Epithelial cell of esophagus (primary cell): ENCODE measurements around the gene ACBD3.
A peak's percentile ranks its signal among the peaks of the same experiment; 100 is the strongest.

Experiments
- DNase-seq: peaks from one replicate; pipeline ENCODE4 v3.0.0; 2010; ENCODE audit warnings: low read depth
- H3K4me3 ChIP-seq: 2 replicates; pipeline ENCODE4 v1.5.1; 2011; ENCODE audit warnings: mild to moderate bottlenecking, low read length, control low read depth
- CTCF ChIP-seq: IDR thresholded peaks from 2 replicates; pipeline ENCODE4 v1.5.1; 2011; ENCODE audit warnings: low read depth, mild to moderate bottlenecking, low read length, control low read depth, inconsistent platforms; ENCODE audit not compliant: insufficient read depth; ENCODE audit errors: missing control alignments

Gene ACBD3

GRCh38 chr1:226109829-226110248 lies 76.7 kb downstream of the ACBD3 start:
- peak; percentile 86 for DNase-seq
- TF ChIP-seq CTCF: no peak
- H3K4me3 ChIP-seq: peak overlapping the region; percentile 49

GRCh38 chr1:226108935-226109828 lies 77.4 kb downstream of the ACBD3 start:
- peak overlapping the region; percentile 38 for H3K4me3 ChIP-seq
- DNase-seq: no peak
- no peak for TF ChIP-seq CTCF

GRCh38 chr1:226107471-226108460 lies 78.8 kb downstream of the ACBD3 start:
- no peak for TF ChIP-seq CTCF
- peak; percentile 70 for DNase-seq
- H3K4me3 ChIP-seq: no peak overlapping the region

GRCh38 chr1:226104671-226105121 lies 81.8 kb downstream of the ACBD3 start:
- peak; percentile 55 for DNase-seq
- H3K4me3 ChIP-seq: no peak overlapping the region
- no peak for TF ChIP-seq CTCF

DNA sequence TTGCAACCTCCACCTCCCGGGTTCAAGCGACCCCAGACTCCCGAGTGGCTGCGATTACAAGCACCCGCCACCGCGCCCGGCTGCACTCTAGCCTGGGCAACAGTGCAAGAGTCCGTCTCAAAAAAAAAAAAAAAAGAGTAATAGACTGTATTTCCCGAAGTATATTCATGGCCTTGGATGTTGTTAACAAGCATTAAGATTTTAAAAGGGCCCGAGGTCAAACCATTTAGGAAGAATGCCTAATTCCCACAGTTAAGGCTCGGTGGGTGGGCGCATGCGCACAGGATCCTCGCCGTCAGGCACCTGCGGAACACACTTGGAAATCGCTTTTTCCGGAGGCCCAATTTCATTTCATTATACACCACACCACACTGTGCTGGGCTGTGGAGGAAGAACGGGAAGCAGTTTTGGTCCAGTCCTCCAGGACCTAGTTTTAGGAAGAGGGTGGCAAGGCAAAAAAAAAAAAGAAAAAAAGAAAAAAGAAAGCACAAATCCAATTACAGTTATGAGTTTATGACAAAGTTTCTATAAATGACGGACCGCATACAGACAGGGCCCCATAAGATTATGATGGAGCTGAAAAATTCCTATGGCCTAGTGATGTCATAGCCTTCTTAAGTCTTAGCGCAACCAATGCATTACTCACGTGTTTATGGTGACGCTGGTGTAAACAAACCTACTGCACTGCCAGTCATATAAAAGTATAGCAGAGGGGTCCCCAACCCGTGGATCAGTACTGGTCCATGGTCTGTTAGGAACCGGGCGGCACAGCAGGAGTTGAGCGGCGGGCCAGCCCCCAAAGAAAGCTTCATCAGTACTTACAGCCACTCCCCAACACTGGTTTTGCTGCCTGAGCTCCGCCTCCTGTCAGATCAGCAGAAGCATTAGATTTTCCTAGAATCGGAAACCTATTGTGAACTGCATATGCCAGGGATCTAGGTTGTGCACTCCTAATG lies 85.8 kb downstream of the ACBD3 start:
- TF ChIP-seq CTCF: no peak
- DNase-seq: peak; percentile 74
- peak overlapping the region; percentile 33 for H3K4me3 ChIP-seq
